ENCODE data around the gene ADAMTS9.

DNA sequence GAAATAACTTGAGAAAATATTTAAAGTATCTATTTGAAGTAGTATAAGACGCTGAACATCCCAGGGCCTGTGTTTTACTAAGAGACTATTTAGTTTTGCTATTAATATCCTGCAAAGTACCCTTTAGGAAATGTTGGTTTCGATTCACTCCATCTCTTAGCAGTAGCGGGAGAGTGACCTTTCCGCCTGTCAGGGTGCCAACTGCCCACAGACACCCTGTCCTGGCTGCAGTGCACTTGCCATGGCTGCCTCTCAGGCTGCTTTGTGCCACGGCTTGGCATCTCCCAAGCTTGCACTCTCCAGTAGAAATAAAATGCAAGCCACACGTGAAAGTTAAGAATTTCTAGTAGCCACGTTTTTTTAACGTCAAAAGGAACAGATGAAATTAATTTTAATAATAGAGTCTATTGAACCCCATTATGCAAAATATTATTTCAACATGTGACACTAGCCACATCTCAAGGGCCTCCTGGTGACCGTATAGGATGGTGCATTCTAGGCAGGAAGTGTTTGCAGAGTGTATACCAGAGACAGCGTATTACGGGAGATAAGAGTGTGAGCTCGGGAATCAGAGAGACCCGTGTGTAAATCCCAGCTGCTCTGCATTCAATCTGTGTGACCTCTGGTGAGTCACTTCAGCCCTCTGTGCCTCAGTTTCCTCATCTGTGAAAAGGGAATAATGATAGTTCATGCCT lies 19.8 kb downstream of the ADAMTS9 start:
- TF ChIP-seq, protein P1, sequence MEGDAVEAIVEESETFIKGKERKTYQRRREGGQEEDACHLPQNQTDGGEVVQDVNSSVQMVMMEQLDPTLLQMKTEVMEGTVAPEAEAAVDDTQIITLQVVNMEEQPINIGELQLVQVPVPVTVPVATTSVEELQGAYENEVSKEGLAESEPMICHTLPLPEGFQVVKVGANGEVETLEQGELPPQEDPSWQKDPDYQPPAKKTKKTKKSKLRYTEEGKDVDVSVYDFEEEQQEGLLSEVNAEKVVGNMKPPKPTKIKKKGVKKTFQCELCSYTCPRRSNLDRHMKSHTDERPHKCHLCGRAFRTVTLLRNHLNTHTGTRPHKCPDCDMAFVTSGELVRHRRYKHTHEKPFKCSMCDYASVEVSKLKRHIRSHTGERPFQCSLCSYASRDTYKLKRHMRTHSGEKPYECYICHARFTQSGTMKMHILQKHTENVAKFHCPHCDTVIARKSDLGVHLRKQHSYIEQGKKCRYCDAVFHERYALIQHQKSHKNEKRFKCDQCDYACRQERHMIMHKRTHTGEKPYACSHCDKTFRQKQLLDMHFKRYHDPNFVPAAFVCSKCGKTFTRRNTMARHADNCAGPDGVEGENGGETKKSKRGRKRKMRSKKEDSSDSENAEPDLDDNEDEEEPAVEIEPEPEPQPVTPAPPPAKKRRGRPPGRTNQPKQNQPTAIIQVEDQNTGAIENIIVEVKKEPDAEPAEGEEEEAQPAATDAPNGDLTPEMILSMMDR (IDR thresholded peaks at IDR 0.05): no peak
- no peak for TF ChIP-seq POLR2AphosphoS5 (IDR thresholded peaks at IDR 0.05)
- no peak for TF ChIP-seq POLR2A (IDR thresholded peaks at IDR 0.05)
- TF ChIP-seq EP300 (IDR thresholded peaks at IDR 0.05): no peak

All from upper lobe of left lung (tissue), 4 donors.